PFSK-1 (cell line): Measurements from ENCODE around the gene RHBDL3.

Experiments used
- POLR2AphosphoS5 ChIP-seq: IDR thresholded peaks from 2 replicates; pipeline ENCODE4 v1.6.1; 2012; ENCODE audit warnings: low read depth, mild to moderate bottlenecking, control low read depth, low read length, moderate library complexity
- REST ChIP-seq, 2 experiments: IDR thresholded peaks; 2 replicates each; pipeline versions ENCODE4 v1.6.1 to v1.8.0; 2011 to 2012; ENCODE audit warnings: low read depth in 2 of 2, low read length in 2 of 2, control low read depth in 1 of 2, inconsistent platforms in 1 of 2, mild to moderate bottlenecking in 1 of 2, moderate library complexity in 1 of 2; ENCODE audit not compliant: insufficient read depth in 1 of 2
- SIN3A ChIP-seq: IDR thresholded peaks from 2 replicates; pipeline ENCODE4 v1.6.1; 2012; ENCODE audit warnings: mild to moderate bottlenecking, low read length, moderate library complexity, borderline replicate concordance; ENCODE audit not compliant: insufficient read depth
- TAF1 ChIP-seq: IDR thresholded peaks from 2 replicates; pipeline ENCODE4 v1.6.1; 2012; ENCODE audit warnings: low read length, control low read depth, borderline replicate concordance; ENCODE audit not compliant: insufficient read depth

- TF ChIP-seq TAF1 (no peak), POLR2AphosphoS5 (no peak), SIN3A (no peak), REST (IDR thresholded peaks at IDR 0.05; ENCODE audit: insufficient read depth in 1 of 2, low read depth in 2 of 2, low read length in 2 of 2) (no peak)
Observed at GRCh38 chr17:32222621-32223020, 43.0 kb upstream of the RHBDL3 start.
